HEK293 (cell line): ENCODE measurements around the gene GPR180.

ENCODE experiments used
- CTCF ChIA-PET: fragments of 350-600 bp; formaldehyde crosslinking; extraction: SDS; loops from one replicate; lab custom pipeline; 2021; ENCODE audit warnings: antibody characterized with exemption; lab: Yijun Ruan, JAX
- POLR2A ChIA-PET: fragments of 300-600 bp; formaldehyde crosslinking; extraction: SDS; loops from one replicate; lab custom pipeline; 2020; ENCODE audit warnings: antibody characterized with exemption, inconsistent platforms; lab: Yijun Ruan, JAX
- H3K27ac ChIP-seq: fragments of 200-500 bp; sonication (Bioruptor generic); 2 replicates; pipeline ENCODE4 v1.5.1; 2014; ENCODE audit warnings: low read depth, low read length, control low read depth, inconsistent platforms; ENCODE audit errors: extremely low read depth
- H3K36me3 ChIP-seq, 2 experiments: fragments of 200-500 bp in 1 of 2; sonication (Bioruptor generic) in 1 of 2; 1 replicate in 1 of 2; 2 replicates in 1 of 2; pipeline ENCODE4 v1.5.1; 2014 to 2017; ENCODE audit warnings: inconsistent platforms in 2 of 2, low read length in 2 of 2; ENCODE audit not compliant: control insufficient read depth in 2 of 2, insufficient read depth in 1 of 2
- H3K4me1 ChIP-seq: fragments of 200-500 bp; sonication (Bioruptor generic); 2 replicates; pipeline ENCODE4 v1.5.1; 2014; ENCODE audit warnings: mild to moderate bottlenecking, low read length, inconsistent platforms; ENCODE audit not compliant: control insufficient read depth, insufficient read depth
- H3K4me3 ChIP-seq: 2 replicates; pipeline ENCODE4 v1.5.1; 2011; ENCODE audit warnings: low read depth, mild to moderate bottlenecking, control low read depth, low read length, moderate library complexity
- H3K9me3 ChIP-seq: fragments of 200-500 bp; sonication (Bioruptor generic); 2 replicates; pipeline ENCODE4 v1.5.1; 2014; ENCODE audit warnings: low read depth, low read length, inconsistent platforms; ENCODE audit not compliant: control insufficient read depth, insufficient read depth
- EGR2 ChIP-seq: fragments of 450-650 bp; formaldehyde crosslinking; IDR thresholded peaks from 2 replicates; pipeline ENCODE4 v1.5.1; 2016; ENCODE audit warnings: low read depth, missing biosample characterization, missing genetic modification characterization
- GLI4 ChIP-seq: fragments of 450-650 bp; formaldehyde crosslinking; IDR thresholded peaks from 2 replicates; pipeline ENCODE4 v1.5.1; 2016; ENCODE audit warnings: missing biosample characterization, missing genetic modification characterization
- PRDM1 ChIP-seq: fragments of 450-650 bp; formaldehyde crosslinking; IDR thresholded peaks from 2 replicates; pipeline ENCODE4; 2016; ENCODE audit warnings: missing biosample characterization, missing genetic modification characterization
- PRDM6 ChIP-seq: fragments of 450-650 bp; formaldehyde crosslinking; IDR thresholded peaks from 2 replicates; pipeline ENCODE4 v1.5.1; 2017; ENCODE audit warnings: missing biosample characterization, missing genetic modification characterization
- REPIN1 ChIP-seq: fragments of 450-650 bp; formaldehyde crosslinking; IDR thresholded peaks from 2 replicates; pipeline ENCODE4 v1.5.1; 2017; ENCODE audit warnings: missing biosample characterization, missing genetic modification characterization, low read depth
- SETDB1 ChIP-seq: IDR thresholded peaks from one replicate; pipeline ENCODE4 v1.6.1; 2017; ENCODE audit warnings: mild to moderate bottlenecking, low read length, moderate library complexity, mixed read lengths; ENCODE audit not compliant: insufficient read length
- ZBTB48 ChIP-seq: fragments of 450-650 bp; formaldehyde crosslinking; IDR thresholded peaks from 2 replicates; pipeline ENCODE4 v1.5.1; 2016; ENCODE audit warnings: missing biosample characterization, missing genetic modification characterization
- ZNF10 ChIP-seq: fragments of 450-650 bp; formaldehyde crosslinking; IDR thresholded peaks from 2 replicates; pipeline ENCODE4 v1.5.1; 2017; ENCODE audit warnings: missing biosample characterization, missing genetic modification characterization
- ZNF121 ChIP-seq: fragments of 450-650 bp; formaldehyde crosslinking; IDR thresholded peaks from 2 replicates; pipeline ENCODE4 v1.5.1; 2016; ENCODE audit warnings: missing biosample characterization, missing genetic modification characterization
- ZNF133 ChIP-seq: fragments of 450-650 bp; formaldehyde crosslinking; IDR thresholded peaks from 2 replicates; pipeline ENCODE4 v1.5.1; 2016; ENCODE audit warnings: missing biosample characterization, missing genetic modification characterization
- ZNF146 ChIP-seq: fragments of 450-650 bp; formaldehyde crosslinking; IDR thresholded peaks from 2 replicates; pipeline ENCODE4 v1.5.1; 2016; ENCODE audit warnings: missing biosample characterization, missing genetic modification characterization
- ZNF214 ChIP-seq: fragments of 450-650 bp; formaldehyde crosslinking; IDR thresholded peaks from 2 replicates; pipeline ENCODE4 v1.5.1; 2017; ENCODE audit warnings: missing biosample characterization, mild to moderate bottlenecking, missing genetic modification characterization, borderline replicate concordance
- ZNF239 ChIP-seq: fragments of 450-650 bp; formaldehyde crosslinking; IDR thresholded peaks from 2 replicates; pipeline ENCODE4 v1.5.1; 2016; ENCODE audit warnings: missing biosample characterization, missing genetic modification characterization
- ZNF280C ChIP-seq: fragments of 450-650 bp; formaldehyde crosslinking; IDR thresholded peaks from 2 replicates; pipeline ENCODE4 v1.5.1; 2016; ENCODE audit warnings: missing biosample characterization, missing genetic modification characterization
- ZNF311 ChIP-seq: fragments of 450-650 bp; formaldehyde crosslinking; IDR thresholded peaks from 2 replicates; pipeline ENCODE4 v1.5.1; 2017; ENCODE audit warnings: missing biosample characterization, missing genetic modification characterization, borderline replicate concordance
- ZNF416 ChIP-seq: fragments of 450-650 bp; formaldehyde crosslinking; IDR thresholded peaks from 2 replicates; pipeline ENCODE4 v1.5.1; 2016; ENCODE audit warnings: missing biosample characterization, missing genetic modification characterization
- ZNF530 ChIP-seq: fragments of 450-650 bp; formaldehyde crosslinking; IDR thresholded peaks from 2 replicates; pipeline ENCODE4 v1.5.1; 2016; ENCODE audit warnings: low read depth, missing biosample characterization, missing genetic modification characterization
- ZNF548 ChIP-seq: fragments of 450-650 bp; formaldehyde crosslinking; IDR thresholded peaks from 2 replicates; pipeline ENCODE4 v1.5.1; 2016; ENCODE audit warnings: missing biosample characterization, missing genetic modification characterization
- ZNF580 ChIP-seq: fragments of 450-650 bp; formaldehyde crosslinking; IDR thresholded peaks from 2 replicates; pipeline ENCODE4 v1.5.1; 2016; ENCODE audit warnings: missing biosample characterization, missing genetic modification characterization
- ZNF623 ChIP-seq: fragments of 450-650 bp; formaldehyde crosslinking; IDR thresholded peaks from 2 replicates; pipeline ENCODE4 v1.5.1; 2016; ENCODE audit warnings: missing biosample characterization, missing genetic modification characterization
- ZNF624 ChIP-seq: fragments of 450-650 bp; formaldehyde crosslinking; IDR thresholded peaks from 2 replicates; pipeline ENCODE4 v1.5.1; 2017; ENCODE audit warnings: missing biosample characterization, missing genetic modification characterization
- ZNF645 ChIP-seq: fragments of 450-650 bp; formaldehyde crosslinking; IDR thresholded peaks from 2 replicates; pipeline ENCODE4; 2016; ENCODE audit warnings: missing biosample characterization, missing genetic modification characterization
- TF ChIP-seq, protein P1 (sequence below): fragments of 450-650 bp; formaldehyde crosslinking; IDR thresholded peaks from 2 replicates; pipeline ENCODE4 v1.5.1; 2016; ENCODE audit warnings: missing biosample characterization, missing genetic modification characterization
- TF ChIP-seq, protein P2 (sequence below): fragments of 450-650 bp; formaldehyde crosslinking; IDR thresholded peaks from 2 replicates; pipeline ENCODE4 v1.5.1; 2016; ENCODE audit warnings: missing biosample characterization, missing genetic modification characterization
- TF ChIP-seq, protein P3 (sequence below): fragments of 450-650 bp; formaldehyde crosslinking; IDR thresholded peaks from 2 replicates; pipeline ENCODE4 v1.5.1; 2016; ENCODE audit warnings: missing biosample characterization, missing genetic modification characterization

GPR180 gene

GRCh38 chr13:94601446-94602431, at the start of gene GPR180:
Gene GPR180 (plus strand): TSS chr13:94601857. CDS start chr13:94601928, 71 bp downstream.
- CTCF ChIA-PET: interaction anchor here (1.1 to 1.4 kb wide), 2 partner anchors 16 to 166 kb away, joined by 3 to 4 read pairs; no protein-coding TSS in a partner anchor
- H3K27ac ChIP-seq: peak within 1 kb of the TSS; percentile 35; the same call in 1 of the 2 replicates
- POLR2A ChIA-PET: interaction anchor here (0.8 to 1.8 kb wide), 3 partner anchors 10 to 53 kb away, joined by 4 to 11 read pairs (median 4); no protein-coding TSS in a partner anchor
- TF ChIP-seq PRDM6 (tag by site-specific recombination) (no peak), ZNF580 (no peak), ZNF239 (tag by site-specific recombination) (no peak), REPIN1 (no peak), ZNF121 (tag by site-specific recombination) (0 out of 2 replicates have a peak, but pooled peaks have one; percentile 30), ZNF530 (tag by site-specific recombination) (no peak), ZNF548 (tag by site-specific recombination) (no peak), ZNF280C (tag by site-specific recombination) (no peak), GLI4 (no peak), ZNF416 (tag by site-specific recombination) (no peak), ZNF624 (tag by site-specific recombination) (no peak), ZNF214 (tag by site-specific recombination) (no peak), EGR2 (tag by site-specific recombination) (peak; percentile 73), ZNF146 (peak; percentile 30; the same call in 1 of the 2 replicates), ZNF10 (no peak), ZNF311 (no peak), ZNF645 (tag by site-specific recombination) (no peak), ZBTB48 (no peak), ZNF133 (tag by site-specific recombination) (no peak), SETDB1 (peak; percentile 96), ZNF623 (tag by site-specific recombination) (no peak), PRDM1 (tag by site-specific recombination) (no peak)
- TF ChIP-seq, protein P1, sequence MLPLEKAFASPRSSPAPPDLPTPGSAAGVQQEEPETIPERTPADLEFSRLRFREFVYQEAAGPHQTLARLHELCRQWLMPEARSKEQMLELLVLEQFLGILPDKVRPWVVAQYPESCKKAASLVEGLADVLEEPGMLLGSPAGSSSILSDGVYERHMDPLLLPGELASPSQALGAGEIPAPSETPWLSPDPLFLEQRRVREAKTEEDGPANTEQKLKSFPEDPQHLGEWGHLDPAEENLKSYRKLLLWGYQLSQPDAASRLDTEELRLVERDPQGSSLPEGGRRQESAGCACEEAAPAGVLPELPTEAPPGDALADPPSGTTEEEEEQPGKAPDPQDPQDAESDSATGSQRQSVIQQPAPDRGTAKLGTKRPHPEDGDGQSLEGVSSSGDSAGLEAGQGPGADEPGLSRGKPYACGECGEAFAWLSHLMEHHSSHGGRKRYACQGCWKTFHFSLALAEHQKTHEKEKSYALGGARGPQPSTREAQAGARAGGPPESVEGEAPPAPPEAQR (tag by site-specific recombination): no peak
- TF ChIP-seq, protein P2, sequence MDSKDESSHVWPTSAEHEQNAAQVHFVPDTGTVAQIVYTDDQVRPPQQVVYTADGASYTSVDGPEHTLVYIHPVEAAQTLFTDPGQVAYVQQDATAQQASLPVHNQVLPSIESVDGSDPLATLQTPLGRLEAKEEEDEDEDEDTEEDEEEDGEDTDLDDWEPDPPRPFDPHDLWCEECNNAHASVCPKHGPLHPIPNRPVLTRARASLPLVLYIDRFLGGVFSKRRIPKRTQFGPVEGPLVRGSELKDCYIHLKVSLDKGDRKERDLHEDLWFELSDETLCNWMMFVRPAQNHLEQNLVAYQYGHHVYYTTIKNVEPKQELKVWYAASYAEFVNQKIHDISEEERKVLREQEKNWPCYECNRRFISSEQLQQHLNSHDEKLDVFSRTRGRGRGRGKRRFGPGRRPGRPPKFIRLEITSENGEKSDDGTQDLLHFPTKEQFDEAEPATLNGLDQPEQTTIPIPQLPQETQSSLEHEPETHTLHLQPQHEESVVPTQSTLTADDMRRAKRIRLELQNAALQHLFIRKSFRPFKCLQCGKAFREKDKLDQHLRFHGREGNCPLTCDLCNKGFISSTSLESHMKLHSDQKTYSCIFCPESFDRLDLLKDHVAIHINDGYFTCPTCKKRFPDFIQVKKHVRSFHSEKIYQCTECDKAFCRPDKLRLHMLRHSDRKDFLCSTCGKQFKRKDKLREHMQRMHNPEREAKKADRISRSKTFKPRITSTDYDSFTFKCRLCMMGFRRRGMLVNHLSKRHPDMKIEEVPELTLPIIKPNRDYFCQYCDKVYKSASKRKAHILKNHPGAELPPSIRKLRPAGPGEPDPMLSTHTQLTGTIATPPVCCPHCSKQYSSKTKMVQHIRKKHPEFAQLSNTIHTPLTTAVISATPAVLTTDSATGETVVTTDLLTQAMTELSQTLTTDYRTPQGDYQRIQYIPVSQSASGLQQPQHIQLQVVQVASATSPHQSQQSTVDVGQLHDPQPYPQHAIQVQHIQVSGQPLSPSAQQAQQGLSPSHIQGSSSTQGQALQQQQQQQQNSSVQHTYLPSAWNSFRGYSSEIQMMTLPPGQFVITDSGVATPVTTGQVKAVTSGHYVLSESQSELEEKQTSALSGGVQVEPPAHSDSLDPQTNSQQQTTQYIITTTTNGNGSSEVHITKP (tag by site-specific recombination): peak; percentile 87
- TF ChIP-seq, protein P3, sequence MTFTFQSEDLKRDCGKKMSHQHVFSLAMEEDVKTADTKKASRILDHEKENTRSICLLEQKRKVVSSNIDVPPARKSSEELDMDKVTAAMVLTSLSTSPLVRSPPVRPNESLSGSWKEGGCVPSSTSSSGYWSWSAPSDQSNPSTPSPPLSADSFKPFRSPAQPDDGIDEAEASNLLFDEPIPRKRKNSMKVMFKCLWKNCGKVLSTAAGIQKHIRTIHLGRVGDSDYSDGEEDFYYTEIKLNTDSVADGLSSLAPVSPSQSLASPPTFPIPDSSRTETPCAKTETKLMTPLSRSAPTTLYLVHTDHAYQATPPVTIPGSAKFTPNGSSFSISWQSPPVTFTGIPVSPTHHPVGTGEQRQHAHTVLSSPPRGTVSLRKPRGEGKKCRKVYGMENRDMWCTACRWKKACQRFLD (tag by site-specific recombination): 0 out of 2 replicates have a peak, but pooled peaks have one; percentile 49

More at GRCh38 chr13:94601446-94602431, at the start of gene GPR180:
- H3K4me3 ChIP-seq: peak within 1 kb of the TSS; percentile 77
- H3K36me3 ChIP-seq: peaks cover 0 to 18% of the 10 kb centered on the region in 2 experiments; a peak in 1 of 3 replicates
- no peaks in the 10 kb centered on the region for H3K9me3 ChIP-seq
- no peaks in the 10 kb centered on the region for H3K4me1 ChIP-seq
